ENCODE measurements around the gene TXNRD1.
"Not testable (repeated sequence)": the region's sequence is repeated elsewhere in the genome, so short reads cannot be mapped to it uniquely, and the experiment has no call there.

TXNRD1 gene

GRCh38 chr12:104378427-104378826 is 162.8 kb downstream of the TXNRD1 start:
- H3K4me1 ChIP-seq (ENCODE audit: control insufficient read depth in 1 of 2, insufficient read depth in 2 of 2, low read length in 2 of 2): no peaks in the 10 kb centered on the region
- no peak overlapping the region for H3K4me3 ChIP-seq (ENCODE audit: low read depth in 1 of 2, low read length in 2 of 2)
- H3K9ac ChIP-seq (ENCODE audit: low read depth in 1 of 2, low read length in 2 of 2): no peak overlapping the region
- H3K9me3 ChIP-seq (ENCODE audit: control insufficient read depth in 1 of 2, low read length in 2 of 2): no peaks in the 10 kb centered on the region
- H3K36me3 ChIP-seq (ENCODE audit: control insufficient read depth in 1 of 2, insufficient read depth in 2 of 2, low read length in 2 of 2): no peaks in the 10 kb centered on the region
- no peak overlapping the region for H3K27ac ChIP-seq (ENCODE audit: low read depth, low read length)
- H3K27me3 ChIP-seq (ENCODE audit: control insufficient read depth in 1 of 2, insufficient read depth in 2 of 2, low read length in 2 of 2): no peaks in the 10 kb centered on the region

- Histone ChIP-seq H3K36me3 (ENCODE audit: control insufficient read depth in 1 of 2, insufficient read depth in 2 of 2, low read length in 2 of 2) (no peaks in the 10 kb centered on the region), H3K27ac (ENCODE audit: low read depth, low read length) (no peak overlapping the region), H3K9ac (ENCODE audit: low read depth in 1 of 2, low read length in 2 of 2) (no peak overlapping the region), H3K27me3 (ENCODE audit: control insufficient read depth in 1 of 2, insufficient read depth in 2 of 2, low read length in 2 of 2) (no peaks in the 10 kb centered on the region), H3K4me3 (ENCODE audit: low read depth in 1 of 2, low read length in 2 of 2) (no peak overlapping the region), H3K9me3 (ENCODE audit: control insufficient read depth in 1 of 2, low read length in 2 of 2) (no peaks in the 10 kb centered on the region), H3K4me1 (ENCODE audit: control insufficient read depth in 1 of 2, insufficient read depth in 2 of 2, low read length in 2 of 2) (no peaks in the 10 kb centered on the region)
Observed at GRCh38 chr12:104381341-104381730, 165.8 kb downstream of the TXNRD1 start.

DNA sequence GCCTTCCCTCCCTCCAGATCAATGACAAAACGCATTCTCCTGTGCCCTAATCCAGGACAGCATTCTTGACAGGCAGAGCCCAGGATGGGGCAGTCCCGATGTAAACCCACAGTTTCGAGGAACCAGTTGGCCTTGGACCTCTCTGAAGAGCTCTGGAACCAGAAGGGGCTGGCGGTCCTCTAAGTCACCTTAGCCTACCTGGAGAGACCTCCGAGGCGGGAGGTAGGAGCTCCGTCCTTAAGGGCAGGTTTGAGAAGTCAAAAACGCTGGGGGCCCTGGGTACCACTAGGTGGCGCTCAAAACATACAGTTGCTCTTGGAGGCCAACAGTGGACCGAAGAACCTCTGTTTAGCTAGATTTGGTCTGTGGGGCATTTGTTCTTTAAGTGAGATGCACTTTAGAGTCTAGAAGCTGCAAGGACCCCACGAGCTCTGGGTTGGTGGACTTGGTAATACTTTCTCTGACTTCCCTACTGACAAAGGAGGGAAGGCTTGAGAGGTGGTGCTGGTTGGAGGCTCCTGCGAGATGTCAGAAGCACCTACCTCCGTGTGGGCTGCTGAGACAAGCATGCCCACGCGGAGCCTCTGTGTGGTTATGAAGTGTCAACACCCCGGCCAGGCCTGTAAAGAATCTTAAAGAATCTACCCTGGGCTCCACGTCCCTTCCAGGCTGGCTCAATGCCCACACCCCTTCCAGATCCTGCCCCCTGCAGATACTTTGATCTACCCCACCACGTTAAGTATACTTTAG is 166.3 kb downstream of the TXNRD1 start:
- no peaks in the 10 kb centered on the region for H3K36me3 ChIP-seq (ENCODE audit: control insufficient read depth in 1 of 2, insufficient read depth in 2 of 2, low read length in 2 of 2)
- H3K4me1 ChIP-seq (ENCODE audit: control insufficient read depth in 1 of 2, insufficient read depth in 2 of 2, low read length in 2 of 2): no peaks in the 10 kb centered on the region
- H3K9me3 ChIP-seq (ENCODE audit: control insufficient read depth in 1 of 2, low read length in 2 of 2): no peaks in the 10 kb centered on the region
- H3K9ac ChIP-seq (ENCODE audit: low read depth in 1 of 2, low read length in 2 of 2): no peak overlapping the region
- H3K27ac ChIP-seq (ENCODE audit: low read depth, low read length): no peak overlapping the region
- H3K4me3 ChIP-seq (ENCODE audit: low read depth in 1 of 2, low read length in 2 of 2): no peak overlapping the region
- no peaks in the 10 kb centered on the region for H3K27me3 ChIP-seq (ENCODE audit: control insufficient read depth in 1 of 2, insufficient read depth in 2 of 2, low read length in 2 of 2)

DNA sequence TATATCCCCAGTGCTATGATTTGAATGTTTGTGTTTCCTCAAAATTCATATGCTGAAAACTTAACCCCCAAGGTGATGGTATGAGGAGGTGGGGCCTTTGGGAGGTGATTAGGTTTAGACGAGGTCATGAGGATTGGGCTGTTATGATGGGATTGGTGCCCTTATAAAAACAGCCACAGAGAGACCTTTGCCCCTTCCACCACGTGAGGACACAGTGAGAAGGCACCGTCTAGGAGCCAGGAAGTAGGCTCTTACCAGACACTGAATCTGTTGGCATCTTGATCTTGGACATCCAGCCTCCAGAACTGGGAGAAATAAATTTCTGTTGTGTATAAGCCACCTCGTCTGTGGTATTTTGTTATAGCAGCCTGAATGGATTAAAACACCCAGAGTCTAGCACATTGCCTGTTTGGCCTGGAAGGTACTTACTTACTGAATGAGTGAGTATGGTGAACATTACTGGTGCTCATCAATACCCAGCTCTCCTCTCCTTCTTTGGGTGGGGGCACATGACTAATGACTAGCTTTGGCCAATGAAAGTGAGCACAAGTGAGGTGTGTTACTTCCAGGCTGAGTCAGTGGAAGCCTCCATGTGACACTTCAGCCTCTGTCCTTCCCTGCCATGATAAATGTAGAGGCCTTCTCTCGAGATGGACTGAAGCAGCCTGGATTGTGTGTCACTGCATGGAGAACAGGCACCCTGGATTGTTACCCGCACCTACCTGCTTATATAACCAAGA is 168.7 kb downstream of the TXNRD1 start:
- H3K9ac ChIP-seq (ENCODE audit: low read depth in 1 of 2, low read length in 2 of 2): no peak overlapping the region
- H3K36me3 ChIP-seq (ENCODE audit: control insufficient read depth in 1 of 2, insufficient read depth in 2 of 2, low read length in 2 of 2): no peaks in the 10 kb centered on the region
- no peaks in the 10 kb centered on the region for H3K4me1 ChIP-seq (ENCODE audit: control insufficient read depth in 1 of 2, insufficient read depth in 2 of 2, low read length in 2 of 2)
- H3K27me3 ChIP-seq (ENCODE audit: control insufficient read depth in 1 of 2, insufficient read depth in 2 of 2, low read length in 2 of 2): no peaks in the 10 kb centered on the region
- no peak overlapping the region for H3K27ac ChIP-seq (ENCODE audit: low read depth, low read length)
- H3K4me3 ChIP-seq (ENCODE audit: low read depth in 1 of 2, low read length in 2 of 2): no peak overlapping the region
- H3K9me3 ChIP-seq (ENCODE audit: control insufficient read depth in 1 of 2, low read length in 2 of 2): no peaks in the 10 kb centered on the region

GRCh38 chr12:104385510-104385909 is 169.9 kb downstream of the TXNRD1 start:
- Histone ChIP-seq H3K36me3 (ENCODE audit: control insufficient read depth in 1 of 2, insufficient read depth in 2 of 2, low read length in 2 of 2) (no peaks in the 10 kb centered on the region), H3K9ac (ENCODE audit: low read depth in 1 of 2, low read length in 2 of 2) (no peak overlapping the region), H3K27me3 (ENCODE audit: control insufficient read depth in 1 of 2, insufficient read depth in 2 of 2, low read length in 2 of 2) (no peaks in the 10 kb centered on the region)

DNA sequence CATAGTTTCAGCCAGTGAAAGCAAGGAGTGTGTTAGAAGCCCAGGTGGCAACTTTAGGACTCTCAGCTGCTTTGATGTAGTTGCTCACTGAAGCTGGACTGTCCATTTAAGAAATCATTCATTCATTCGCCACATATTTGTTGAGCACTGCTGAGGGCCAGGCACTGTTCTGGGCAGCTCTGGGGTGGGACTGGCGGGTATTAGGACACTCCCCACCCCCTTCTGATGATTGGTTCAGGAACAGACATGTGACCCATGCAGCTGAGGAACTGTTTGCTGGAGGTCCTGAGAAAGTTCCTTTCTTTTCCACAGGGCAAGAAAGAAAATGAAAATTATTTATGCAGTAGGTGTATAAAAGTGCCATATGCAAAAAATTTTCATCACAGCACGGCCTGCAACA is 170.9 kb downstream of the TXNRD1 start:
- Histone ChIP-seq H3K9me3 (ENCODE audit: control insufficient read depth in 1 of 2, low read length in 2 of 2) (no peaks in the 10 kb centered on the region), H3K36me3 (ENCODE audit: control insufficient read depth in 1 of 2, insufficient read depth in 2 of 2, low read length in 2 of 2) (no peaks in the 10 kb centered on the region), H3K4me3 (ENCODE audit: low read depth in 1 of 2, low read length in 2 of 2) (no peak overlapping the region), H3K27me3 (ENCODE audit: control insufficient read depth in 1 of 2, insufficient read depth in 2 of 2, low read length in 2 of 2) (no peaks in the 10 kb centered on the region), H3K9ac (ENCODE audit: low read depth in 1 of 2, low read length in 2 of 2) (no peak overlapping the region), H3K4me1 (ENCODE audit: control insufficient read depth in 1 of 2, insufficient read depth in 2 of 2, low read length in 2 of 2) (no peaks in the 10 kb centered on the region), H3K27ac (ENCODE audit: low read depth, low read length) (no peak overlapping the region)

More at GRCh38 chr12:104385510-104385909, 169.9 kb downstream of the TXNRD1 start:
- no peaks in the 10 kb centered on the region for H3K4me1 ChIP-seq (ENCODE audit: control insufficient read depth in 1 of 2, insufficient read depth in 2 of 2, low read length in 2 of 2)
- H3K27ac ChIP-seq (ENCODE audit: low read depth, low read length): no peak overlapping the region
- H3K4me3 ChIP-seq (ENCODE audit: low read depth in 1 of 2, low read length in 2 of 2): no peak overlapping the region
- no peaks in the 10 kb centered on the region for H3K9me3 ChIP-seq (ENCODE audit: control insufficient read depth in 1 of 2, low read length in 2 of 2)

DNA sequence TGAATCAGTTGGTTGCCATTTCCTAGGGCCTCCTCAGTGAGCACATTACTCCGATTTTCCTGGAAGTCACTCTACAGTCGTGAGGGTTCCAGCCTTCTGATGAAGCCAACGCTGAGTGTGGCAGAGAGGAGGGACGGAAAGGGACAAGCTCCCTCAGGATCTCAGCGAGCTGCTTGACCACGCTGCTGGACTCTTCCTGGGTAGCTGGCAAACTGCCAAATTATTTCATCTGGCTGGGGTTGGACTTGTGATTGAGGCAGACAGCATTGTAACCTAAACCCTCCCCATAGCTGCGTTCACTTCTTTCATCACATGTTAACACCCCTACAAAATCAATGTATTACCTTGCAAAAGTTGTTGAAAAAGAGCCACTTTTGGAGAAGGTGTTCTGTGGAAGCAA is 171.6 kb downstream of the TXNRD1 start:
- no peak overlapping the region for H3K27ac ChIP-seq (ENCODE audit: low read depth, low read length)
- no peak overlapping the region for H3K9ac ChIP-seq (ENCODE audit: low read depth in 1 of 2, low read length in 2 of 2)
- H3K4me1 ChIP-seq (ENCODE audit: control insufficient read depth in 1 of 2, insufficient read depth in 2 of 2, low read length in 2 of 2): no peaks in the 10 kb centered on the region
- no peak overlapping the region for H3K4me3 ChIP-seq (ENCODE audit: low read depth in 1 of 2, low read length in 2 of 2)
- H3K36me3 ChIP-seq (ENCODE audit: control insufficient read depth in 1 of 2, insufficient read depth in 2 of 2, low read length in 2 of 2): no peaks in the 10 kb centered on the region
- no peaks in the 10 kb centered on the region for H3K27me3 ChIP-seq (ENCODE audit: control insufficient read depth in 1 of 2, insufficient read depth in 2 of 2, low read length in 2 of 2)
- H3K9me3 ChIP-seq (ENCODE audit: control insufficient read depth in 1 of 2, low read length in 2 of 2): no peaks in the 10 kb centered on the region

GRCh38 chr12:104394086-104394485 is 178.5 kb downstream of the TXNRD1 start:
- not testable (repeated sequence) for H3K9ac ChIP-seq (ENCODE audit: low read depth in 1 of 2, low read length in 2 of 2); H3K9me3 ChIP-seq (ENCODE audit: control insufficient read depth in 1 of 2, low read length in 2 of 2); H3K36me3 ChIP-seq (ENCODE audit: control insufficient read depth in 1 of 2, insufficient read depth in 2 of 2, low read length in 2 of 2); H3K4me3 ChIP-seq (ENCODE audit: low read depth in 1 of 2, low read length in 2 of 2); H3K4me1 ChIP-seq (ENCODE audit: control insufficient read depth in 1 of 2, insufficient read depth in 2 of 2, low read length in 2 of 2); H3K27ac ChIP-seq (ENCODE audit: low read depth, low read length); H3K27me3 ChIP-seq (ENCODE audit: control insufficient read depth in 1 of 2, insufficient read depth in 2 of 2, low read length in 2 of 2)
